K562 (cell line): ENCODE results near the gene CRYBG3. TPM values are rescaled to one million over a fixed set of nuclear protein-coding genes. Genes with fewer than 3 reads are reported as not detected.

ENCODE experiments used
- ATAC-seq: fragments of 200-7000 bp; cut with Tn5 transposase; 3 replicates; pipeline ENCODE4 v1.9.1; 2020; ENCODE audit warnings: moderate library complexity
- BruUV-seq: library from RNA; stranded (reverse); fragments of 400-500 nt; replicated peaks from 2 replicates; lab custom pipeline; 2021; lab: Mats Ljungman, UMichigan
- CTCF ChIA-PET: fragments of 300-600 bp; formaldehyde crosslinking; extraction: SDS; loops from one replicate; lab custom pipeline; 2021; ENCODE audit warnings: low intra/inter-chr PET ratio; lab: Yijun Ruan, JAX
- POLR2A ChIA-PET: fragments of 300-600, 350-650 bp; sonication (Branson Sonifier 250); formaldehyde crosslinking; extraction: SDS; loops from one replicate; lab custom pipeline; 2021; ENCODE audit warnings: antibody characterized with exemption, inconsistent platforms; lab: Yijun Ruan, JAX
- DNase-seq, 4 experiments: peaks; one replicate each; pipeline versions ENCODE4 v3.0.0 to v3.0.0-alpha.2; 2011 to 2018; ENCODE audit warnings: low spot score in 3 of 4, mixed read lengths in 3 of 4; ENCODE audit errors: extremely low read depth in 1 of 4
- FAIRE-seq: peaks from 2 replicates; lab custom pipeline; 2011; peaks lifted over from hg19 to GRCh38; lab: Jason Lieb, UNC
- H2AFZ ChIP-seq: 2 replicates; pipeline ENCODE4 v1.6.0; 2011; ENCODE audit warnings: low read depth, low read length, control low read depth, inconsistent platforms
- H3K27ac ChIP-seq: fragments of 200-600 bp; 3 replicates; pipeline ENCODE4 v1.8.0; 2011; ENCODE audit warnings: low read depth, mild to moderate bottlenecking, control low read depth, inconsistent platforms, low read length, moderate library complexity, mixed read lengths; ENCODE audit errors: extremely low read depth
- H3K27me3 ChIP-seq, 2 experiments: fragments of 300-600 bp in 1 of 2; 2 replicates in 1 of 2; 3 replicates in 1 of 2; pipeline versions ENCODE4 v1.6.0 to v1.8.0; 2011; ENCODE audit warnings: inconsistent platforms in 2 of 2, low read length in 2 of 2, mild to moderate bottlenecking in 1 of 2, mixed read lengths in 1 of 2, moderate library complexity in 1 of 2; ENCODE audit not compliant: control insufficient read depth in 2 of 2, insufficient read depth in 2 of 2
- H3K36me3 ChIP-seq: fragments of 300-600 bp; 3 replicates; pipeline ENCODE4 v1.8.0; 2011; ENCODE audit warnings: mild to moderate bottlenecking, low read length, inconsistent platforms; ENCODE audit not compliant: control insufficient read depth, insufficient read depth
- H3K4me1 ChIP-seq, 2 experiments: fragments of 200-600 bp in 1 of 2; replicated peaks in 1 of 2; 2 replicates in 1 of 2; 3 replicates in 1 of 2; pipeline versions ENCODE4 v1.5.1 to v1.8.0; 2011; ENCODE audit warnings: inconsistent platforms in 2 of 2, low read length in 2 of 2, mild to moderate bottlenecking in 1 of 2, mixed read lengths in 1 of 2, moderate library complexity in 1 of 2; ENCODE audit not compliant: control insufficient read depth in 2 of 2, insufficient read depth in 2 of 2
- H3K4me2 ChIP-seq: 2 replicates; pipeline ENCODE4 v1.6.1; 2011; ENCODE audit warnings: low read length, control low read depth, inconsistent platforms, mixed read lengths; ENCODE audit not compliant: insufficient read depth
- H3K4me3 ChIP-seq: fragments of 200-600 bp; sonication (generic), shearing (Covaris generic); 2 replicates; pipeline ENCODE4 v1.5.1; 2016; ENCODE audit warnings: control low read depth, inconsistent platforms
- H3K79me2 ChIP-seq: fragments of 200-600 bp; 3 replicates; pipeline ENCODE4 v1.8.0; 2011; ENCODE audit warnings: low read length, inconsistent platforms; ENCODE audit not compliant: control insufficient read depth, insufficient read depth
- H3K9ac ChIP-seq, 2 experiments: 2 replicates each; pipeline versions ENCODE4 v1.6.0 to v1.6.1; 2011; ENCODE audit warnings: low read depth in 2 of 2, low read length in 2 of 2, control low read depth in 1 of 2, inconsistent platforms in 1 of 2, mild to moderate bottlenecking in 1 of 2, mixed read lengths in 1 of 2; ENCODE audit not compliant: insufficient read depth in 1 of 2
- H3K9me1 ChIP-seq: one replicate; pipeline ENCODE4 v1.6.0; 2011; ENCODE audit warnings: inconsistent platforms, mild to moderate bottlenecking, low read length, moderate library complexity; ENCODE audit not compliant: control insufficient read depth, insufficient read depth
- H3K9me3 ChIP-seq: replicated peaks from 2 replicates; pipeline ENCODE4 v1.5.1; 2011; ENCODE audit warnings: low read depth, low read length, inconsistent platforms; ENCODE audit not compliant: control insufficient read depth, insufficient read depth
- H4K20me1 ChIP-seq: replicated peaks from 2 replicates; pipeline ENCODE4 v1.6.1; 2011; ENCODE audit warnings: low read length, inconsistent platforms, mixed read lengths; ENCODE audit not compliant: control insufficient read depth, insufficient read depth
- AFF1 ChIP-seq, 2 experiments: fragments of 450-650 bp; IDR thresholded peaks; 2 replicates each; pipeline ENCODE4 v1.6.1; 2018; ENCODE audit warnings: mild to moderate bottlenecking in 2 of 2, low read depth in 1 of 2; ENCODE audit not compliant: partially characterized antibody in 2 of 2
- ERF ChIP-seq: fragments of 450-650 bp; formaldehyde crosslinking; IDR thresholded peaks from 2 replicates; pipeline ENCODE4 v1.4.0; 2020; ENCODE audit warnings: mild to moderate bottlenecking, mixed read lengths
- ESRRA ChIP-seq: fragments of 450-650 bp; IDR thresholded peaks from 2 replicates; pipeline ENCODE4 v1.6.1; 2014; ENCODE audit warnings: low read depth, mild to moderate bottlenecking, moderate library complexity, borderline replicate concordance
- FOXJ2 ChIP-seq: fragments of 200-800 bp; sonication (Bioruptor generic); IDR thresholded peaks from 2 replicates; pipeline ENCODE4 v1.6.1; 2016; ENCODE audit warnings: missing genetic modification characterization, missing compliant biosample characterization
- LCOR ChIP-seq: sonication (generic); formaldehyde crosslinking; IDR thresholded peaks from 2 replicates; pipeline ENCODE4 v1.8.0; 2022; ENCODE audit warnings: mild to moderate bottlenecking, missing genetic modification reagents
- MCM2 ChIP-seq: fragments of 450-650 bp; IDR thresholded peaks from 2 replicates; pipeline ENCODE4 v1.6.1; 2017; ENCODE audit warnings: low read depth, mild to moderate bottlenecking
- SUPT5H ChIP-seq: fragments of 450-650 bp; IDR thresholded peaks from 2 replicates; pipeline ENCODE4 v1.6.1; 2016
- TGIF2 ChIP-seq: sonication (generic); formaldehyde crosslinking; IDR thresholded peaks from 2 replicates; pipeline ENCODE4 v1.8.1; 2022; ENCODE audit warnings: mild to moderate bottlenecking, missing genetic modification reagents, moderate library complexity
- ZC3H8 ChIP-seq: fragments of 450-650 bp; IDR thresholded peaks from 2 replicates; pipeline ENCODE4 v1.6.1; 2017
- ZHX1 ChIP-seq: fragments of 150-350 bp; conservative IDR thresholded peaks from 2 replicates; pipeline ENCODE4 v1.6.1; 2014; ENCODE audit warnings: low read length
- ZMIZ1 ChIP-seq, 2 experiments: fragments of 150-350 bp in 1 of 2; IDR thresholded peaks; 2 replicates each; pipeline ENCODE4 v1.6.1; 2012 to 2016; ENCODE audit warnings: low read depth in 2 of 2, low read length in 2 of 2, mild to moderate bottlenecking in 1 of 2, moderate library complexity in 1 of 2
- ZNF282 ChIP-seq: sonication (generic); formaldehyde crosslinking; IDR thresholded peaks from 2 replicates; pipeline ENCODE4 v1.8.1; 2023; ENCODE audit warnings: missing genetic modification reagents
- WGBS: fragments of 100-300 bp; shearing (Covaris generic); methylation state at CpG from one replicate; pipeline ENCODE4 v1.1.6; 2016; ENCODE audit warnings: low coverage, mixed read lengths; ENCODE audit not compliant: insufficient coverage; ENCODE audit errors: missing lambda C conversion rate; 5-methylcytosine and 5-hydroxymethylcytosine counted together
- in situ Hi-C: fragments of 300-500 bp; cut with MboI; formaldehyde crosslinking; loops from 4 replicates; pipeline ENCODE4 v1.15.0; 2018; ENCODE audit warnings: inconsistent platforms, mixed read lengths
- intact Hi-C: fragments of 100-400 bp; cut with micrococcal nuclease; formaldehyde crosslinking; loops from 2 replicates; pipeline ENCODE4 v1.14.2; 2022
- polyA plus RNA-seq, 8 experiments: library from polyadenylated mRNA; depleted of rRNA in 4 of 8; stranded (reverse) in 5 of 8; unstranded in 3 of 8; fragments of >200 nt; fragmentation: Nextera tagmentation in 2 of 8; fragmentation: Illumina TruSeq in 1 of 8; extraction: Ambion mirVana in 2 of 8; extraction: Trizol in 1 of 8; gene quantifications; 2 replicates each; pipeline versions ENCODE4 v1.2.1 to v1.2.3, GENCODE V29; 2011 to 2014; ENCODE audit warnings: inconsistent platforms in 1 of 8, missing spikeins in 1 of 8
- total RNA-seq, 7 experiments: library from RNA; depleted of rRNA in 6 of 7; stranded (reverse); fragments of >200 nt in 6 of 7; fragmentation: Illumina TruSeq in 2 of 7; extraction: Trizol in 2 of 7; gene quantifications; 2 replicates each; pipeline versions ENCODE4 v1.2.1 to v1.2.3, GENCODE V29; 2011 to 2021; ENCODE audit warnings: low replicate concordance in 1 of 7

Gene CRYBG3
- total and polyA plus RNA-seq, 9 of the 15 experiments (the other 6 are each of a cell fraction or from before 2014, with no cell fraction given), result 0.08 to 0.72 (median 0.18) TPM

- ATAC-seq, result no peak
- 8% methylated on average over 4 of the region's 4 CpGs for WGBS
- Histone ChIP-seq H2AFZ (no peak overlapping the region), H3K9me3 (no peaks in the 10 kb centered on the region), H3K79me2 (no peaks in the 10 kb centered on the region), H3K27me3 (no peaks in the 10 kb centered on the region), H3K9me1 (no peaks in the 10 kb centered on the region), H3K9ac (no peak overlapping the region), H3K4me1 (no peaks in the 10 kb centered on the region; a peak in 1 of 5 replicates), H3K4me2 (no peak overlapping the region), H4K20me1 (no peaks in the 10 kb centered on the region), H3K27ac (no peak overlapping the region), H3K4me3 (no peak overlapping the region), H3K36me3 (no peaks in the 10 kb centered on the region)
- BruUV-seq, result no TSS peak
- intact Hi-C loops (no loop called here), in situ Hi-C loops (no loop called here)
- ChIA-PET CTCF (no interaction called here), POLR2A (no interaction called here)
- no peak for DNase-seq
- no peak for FAIRE-seq
- TF ChIP-seq ERF (no peak), MCM2 (no peak), AFF1 (IDR thresholded peaks at IDR 0.05; ENCODE audit: low read depth in 1 of 2, partially characterized antibody in 2 of 2) (no peak), ZMIZ1 (IDR thresholded peaks at IDR 0.05; ENCODE audit: low read depth in 2 of 2, low read length in 2 of 2) (no peak), ESRRA (no peak), TGIF2 (CRISPR knock-in tag) (no peak), FOXJ2 (tag) (no peak), SUPT5H (no peak), ZHX1 (no peak), LCOR (CRISPR knock-in tag) (no peak), ZC3H8 (no peak), ZNF282 (CRISPR knock-in tag) (no peak)
These were observed 61.9 kb downstream of the CRYBG3 start for GRCh38 chr3:97883736-97884135.
